CD14-positive monocyte (primary cell): ENCODE data around the gene NCF2. TPM values are rescaled to one million over a fixed set of nuclear protein-coding genes. Genes with fewer than 3 reads are reported as not detected.
"Not testable (repeated sequence)": the region's sequence is repeated elsewhere in the genome, so short reads cannot be mapped to it uniquely, and the experiment has no call there.

Source experiments
- DNase-seq, 3 donors: peaks; one replicate each; pipeline ENCODE4 v3.0.0-alpha.2; 2011 to 2022
- H2AFZ ChIP-seq: 2 replicates; pipeline ENCODE4 v1.6.0; 2012; ENCODE audit warnings: mild to moderate bottlenecking, low read depth, low read length, inconsistent platforms; ENCODE audit not compliant: insufficient read depth, poor library complexity, severe bottlenecking
- H3K27ac ChIP-seq, 2 donors: 1 replicate in 1 of 2; 2 replicates in 1 of 2; pipeline ENCODE4 v1.5.1; 2012 to 2013; ENCODE audit warnings: low read length in 2 of 2, control low read depth in 1 of 2, inconsistent platforms in 1 of 2, low read depth in 1 of 2, mild to moderate bottlenecking in 1 of 2
- H3K27me3 ChIP-seq, 2 donors: one replicate each; pipeline versions ENCODE4 v1.6.0 to v1.6.1; 2011 to 2013; ENCODE audit warnings: low read length in 2 of 2; ENCODE audit not compliant: control insufficient read depth in 2 of 2, insufficient read depth in 2 of 2
- H3K36me3 ChIP-seq, 2 donors: replicated peaks in 1 of 2; 1 replicate in 1 of 2; 2 replicates in 1 of 2; pipeline versions ENCODE4 v1.5.1 to v1.6.1; 2012 to 2013; ENCODE audit warnings: low read length in 2 of 2, control low read depth in 1 of 2, inconsistent platforms in 1 of 2, mild to moderate bottlenecking in 1 of 2; ENCODE audit not compliant: insufficient read depth in 2 of 2, control insufficient read depth in 1 of 2
- H3K4me1 ChIP-seq, 2 donors: 1 replicate in 1 of 2; 2 replicates in 1 of 2; pipeline versions ENCODE4 v1.5.1 to v1.6.1; 2012 to 2013; ENCODE audit warnings: low read length in 2 of 2, control low read depth in 1 of 2, inconsistent platforms in 1 of 2, mild to moderate bottlenecking in 1 of 2, moderate library complexity in 1 of 2; ENCODE audit not compliant: insufficient read depth in 2 of 2, control insufficient read depth in 1 of 2
- H3K4me2 ChIP-seq: replicated peaks from 2 replicates; pipeline ENCODE3; 2012; ENCODE audit warnings: low read length, moderate library complexity, mild to moderate bottlenecking; ENCODE audit not compliant: poor library complexity, severe bottlenecking; ENCODE audit errors: extremely low read depth
- H3K4me3 ChIP-seq, 3 experiments: fragments of 200-600 bp in 1 of 3; sonication (generic) in 1 of 3; replicated peaks in 1 of 3; 1 replicate in 2 of 3; 2 replicates in 1 of 3; pipeline ENCODE4 v1.5.1; 2011 to 2013; ENCODE audit warnings: low read length in 3 of 3, mild to moderate bottlenecking in 3 of 3, control low read depth in 2 of 3, low read depth in 2 of 3, inconsistent platforms in 1 of 3, moderate library complexity in 1 of 3
- H3K79me2 ChIP-seq: 2 replicates; pipeline ENCODE4 v1.6.0; 2012; ENCODE audit warnings: mild to moderate bottlenecking, control low read depth, inconsistent platforms, low read length, moderate library complexity; ENCODE audit not compliant: insufficient read depth
- H3K9ac ChIP-seq: 2 replicates; pipeline ENCODE4 v1.6.0; 2017; ENCODE audit warnings: low read length, mild to moderate bottlenecking; ENCODE audit not compliant: insufficient read depth, poor library complexity, severe bottlenecking
- H3K9me3 ChIP-seq, 2 donors: replicated peaks in 1 of 2; 1 replicate in 1 of 2; 2 replicates in 1 of 2; pipeline versions ENCODE4 v1.5.1 to v1.6.1; 2012 to 2013; ENCODE audit warnings: low read length in 2 of 2, control low read depth in 1 of 2; ENCODE audit not compliant: control insufficient read depth in 1 of 2, insufficient read depth in 1 of 2
- H4K20me1 ChIP-seq: 2 replicates; pipeline ENCODE4 v1.6.0; 2012; ENCODE audit warnings: mild to moderate bottlenecking, low read length, control low read depth, moderate library complexity; ENCODE audit not compliant: insufficient read depth
- H3K27ac Mint-ChIP-seq, 7 donors: one replicate each; pipeline ENCODE4 v1.8.0; 2020; ENCODE audit warnings: mild to moderate bottlenecking in 7 of 7, mixed read lengths in 7 of 7, moderate library complexity in 6 of 7, inconsistent platforms in 2 of 7
- H3K27me3 Mint-ChIP-seq, 3 donors: one replicate each; pipeline ENCODE4 v1.8.0; 2021 to 2022; ENCODE audit warnings: low read depth in 3 of 3, mild to moderate bottlenecking in 3 of 3, mixed read lengths in 3 of 3, moderate library complexity in 3 of 3, inconsistent platforms in 1 of 3
- H3K36me3 Mint-ChIP-seq, 2 donors: one replicate each; pipeline ENCODE4 v1.8.0; 2020; ENCODE audit warnings: mixed read lengths in 2 of 2, inconsistent platforms in 1 of 2, mild to moderate bottlenecking in 1 of 2
- H3K4me1 Mint-ChIP-seq: one replicate; pipeline ENCODE4 v1.8.0; 2020; ENCODE audit warnings: mild to moderate bottlenecking, mixed read lengths
- H3K4me3 Mint-ChIP-seq, 2 donors: one replicate each; pipeline ENCODE4 v1.8.0; 2020; ENCODE audit warnings: mild to moderate bottlenecking in 2 of 2, mixed read lengths in 2 of 2, moderate library complexity in 1 of 2
- H3K9me3 Mint-ChIP-seq, 7 donors: one replicate each; pipeline ENCODE4 v1.8.0; 2020 to 2022; ENCODE audit warnings: mixed read lengths in 7 of 7, mild to moderate bottlenecking in 6 of 7, moderate library complexity in 6 of 7, inconsistent platforms in 2 of 7
- WGBS: methylation state at CpG from one replicate; pipeline ENCODE4 v1.1.5; 2013; ENCODE audit warnings: missing lambda C conversion rate; ENCODE audit not compliant: insufficient coverage; 5-methylcytosine and 5-hydroxymethylcytosine counted together
- intact Hi-C, 2 donors: fragments of 100-400 bp; cut with micrococcal nuclease; formaldehyde crosslinking; loops; one replicate each; pipeline versions ENCODE4 v1.15.0 to v1.15.1; 2023
- polyA plus RNA-seq, 3 donors: library from polyadenylated mRNA; depleted of rRNA in 1 of 3; unstranded in 2 of 3; stranded (reverse) in 1 of 3; fragments of 300-500 nt in 2 of 3; fragments of >200 nt in 1 of 3; fragmentation: Illumina TruSeq in 2 of 3; gene quantifications; 1 replicate in 2 of 3; 2 replicates in 1 of 3; pipeline ENCODE4 v1.2.3, GENCODE V29; 2012 to 2021
- TF ChIP-seq, protein P1 (sequence below): fragments of 200-600 bp; IDR thresholded peaks from one replicate; pipeline ENCODE4 v1.8.0; 2022; ENCODE audit warnings: antibody characterized with exemption, mild to moderate bottlenecking

NCF2 gene
- polyA plus RNA-seq, 3 donors: 509 to 697 (median 557) TPM

DNA sequence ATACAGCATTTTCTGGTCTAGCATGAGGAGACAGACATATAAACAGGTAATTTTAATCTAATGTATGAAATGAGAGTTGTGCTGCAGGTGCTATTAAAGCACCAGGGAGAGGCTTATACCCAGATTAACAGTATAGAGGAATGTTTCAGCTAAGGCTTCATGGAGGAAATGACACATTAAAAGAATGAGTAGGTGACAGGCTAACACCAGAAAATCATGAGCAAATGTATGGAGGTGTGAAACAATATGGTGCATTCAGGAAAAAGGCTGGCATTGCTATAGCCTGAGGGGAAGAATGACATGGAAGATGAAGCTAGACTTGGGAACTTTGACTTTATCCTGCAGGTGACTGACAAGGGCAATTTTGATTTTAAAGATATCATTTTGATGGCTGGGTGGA, 38.3 kb upstream of the NCF2 start:
- H3K4me1 Mint-ChIP-seq: peaks cover 49% of the 10 kb centered on the region
- peaks cover 53 to 85% of the 10 kb centered on the region in 2 donors for H3K36me3 ChIP-seq
- no peaks in the 10 kb centered on the region for H3K27me3 ChIP-seq

DNA sequence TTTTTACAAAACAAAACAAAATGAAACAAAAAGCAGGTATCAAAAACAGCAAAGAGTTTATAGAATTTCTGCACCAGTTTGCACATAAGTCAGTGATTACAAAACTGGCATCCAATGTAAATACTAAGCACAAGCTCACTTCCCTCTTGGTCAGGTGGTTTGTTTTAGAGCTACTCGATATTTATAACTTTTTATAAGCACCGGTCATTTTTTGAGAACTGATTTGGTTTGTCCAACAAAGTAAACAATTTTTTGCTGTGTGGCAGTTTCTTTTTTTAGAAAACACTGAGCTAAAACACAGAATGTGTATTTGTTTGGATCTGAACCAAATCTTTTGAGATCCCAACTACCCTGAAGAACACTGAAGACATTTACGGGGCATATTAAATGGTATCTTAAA, 36.0 kb upstream of the NCF2 start:
- no CpG with 5 or more reads among the region's 3 CpGs for WGBS
- H3K27ac Mint-ChIP-seq: peak overlapping the region; percentile 55 to 80 (median 74)
- H3K79me2 ChIP-seq: peaks cover 58% of the 10 kb centered on the region

More for the DNA sequence above, 38.3 kb upstream of the NCF2 start:
- intact Hi-C loops: loop anchor here in 1 of 2 donors (5.0 kb wide), 1 partner anchor 46 kb away; no protein-coding TSS in a partner anchor
- Histone ChIP-seq H3K9me3 (no peaks in the 10 kb centered on the region), H3K4me2 (no peak overlapping the region), H3K79me2 (peaks cover 81% of the 10 kb centered on the region), H3K4me1 (peaks cover 38 to 66% of the 10 kb centered on the region in 2 donors), H3K9ac (no peak overlapping the region), H4K20me1 (peaks cover 89% of the 10 kb centered on the region), H2AFZ (no peak overlapping the region), H3K27ac (peak overlapping the region in 1 of 2 donors; percentile 18), H3K4me3 (no peak overlapping the region)
- TF ChIP-seq, protein P1, sequence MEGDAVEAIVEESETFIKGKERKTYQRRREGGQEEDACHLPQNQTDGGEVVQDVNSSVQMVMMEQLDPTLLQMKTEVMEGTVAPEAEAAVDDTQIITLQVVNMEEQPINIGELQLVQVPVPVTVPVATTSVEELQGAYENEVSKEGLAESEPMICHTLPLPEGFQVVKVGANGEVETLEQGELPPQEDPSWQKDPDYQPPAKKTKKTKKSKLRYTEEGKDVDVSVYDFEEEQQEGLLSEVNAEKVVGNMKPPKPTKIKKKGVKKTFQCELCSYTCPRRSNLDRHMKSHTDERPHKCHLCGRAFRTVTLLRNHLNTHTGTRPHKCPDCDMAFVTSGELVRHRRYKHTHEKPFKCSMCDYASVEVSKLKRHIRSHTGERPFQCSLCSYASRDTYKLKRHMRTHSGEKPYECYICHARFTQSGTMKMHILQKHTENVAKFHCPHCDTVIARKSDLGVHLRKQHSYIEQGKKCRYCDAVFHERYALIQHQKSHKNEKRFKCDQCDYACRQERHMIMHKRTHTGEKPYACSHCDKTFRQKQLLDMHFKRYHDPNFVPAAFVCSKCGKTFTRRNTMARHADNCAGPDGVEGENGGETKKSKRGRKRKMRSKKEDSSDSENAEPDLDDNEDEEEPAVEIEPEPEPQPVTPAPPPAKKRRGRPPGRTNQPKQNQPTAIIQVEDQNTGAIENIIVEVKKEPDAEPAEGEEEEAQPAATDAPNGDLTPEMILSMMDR: no peak
- no peaks in the 10 kb centered on the region for H3K27me3 Mint-ChIP-seq
- H3K27ac Mint-ChIP-seq: peak overlapping the region in 5 of 7 donors; percentile 6 to 83 (median 74)
- H3K36me3 Mint-ChIP-seq: peaks cover 49 to 78% of the 10 kb centered on the region in 2 donors
- DNase-seq: no peak
- no peak overlapping the region for H3K4me3 Mint-ChIP-seq
- peaks cover 0 to 3% (median 0%) of the 10 kb centered on the region in 7 donors for H3K9me3 Mint-ChIP-seq

More for the DNA sequence above, 36.0 kb upstream of the NCF2 start:
- not testable (repeated sequence) for H3K9me3 Mint-ChIP-seq, H3K9ac ChIP-seq, H3K4me3 Mint-ChIP-seq, H3K27me3 Mint-ChIP-seq, H3K27me3 ChIP-seq, H3K4me3 ChIP-seq, H2AFZ ChIP-seq, H3K9me3 ChIP-seq, H3K4me2 ChIP-seq
- Mint-ChIP-seq H3K36me3 (peaks cover 49 to 67% of the 10 kb centered on the region in 2 donors), H3K4me1 (peaks cover 54% of the 10 kb centered on the region)
- Histone ChIP-seq H3K4me1 (peaks cover 36 to 64% of the 10 kb centered on the region in 2 donors), H3K27ac (peak overlapping the region in 1 of 2 donors; percentile 64), H4K20me1 (peaks cover 74% of the 10 kb centered on the region), H3K36me3 (peaks cover 49 to 68% of the 10 kb centered on the region in 2 donors)
- peak in 1 of 3 donors; percentile 43 for DNase-seq
- intact Hi-C loops: loop anchor here in 1 of 2 donors (5.0 kb wide), 1 partner anchor 44 kb away; no protein-coding TSS in a partner anchor
